NCI-H2081 treated with DMSO at 0.1 percent for 48 hours (cell line): ENCODE data around the gene ABCC6.
"Not testable (repeated sequence)": the region's sequence is repeated elsewhere in the genome, so short reads cannot be mapped to it uniquely, and the experiment has no call there.

Experiments used
- DNase-seq: peaks from one replicate; lab custom pipeline; 2025; lab: John Stamatoyannopoulos, UW

The ABCC6 gene

GRCh38 chr16:16222850-16223661, at the start of gene ABCC6:
ABCC6 (minus strand) TSS chr16:16223494; CDS start chr16:16223434, 60 bp downstream.
- not testable (repeated sequence) for DNase-seq

GRCh38 chr16:16272573-16273221, 49.4 kb upstream of the ABCC6 start:
- not testable (repeated sequence) for DNase-seq

GRCh38 chr16:16271658-16272057, 48.4 kb upstream of the ABCC6 start:
- DNase-seq: not testable (repeated sequence)

DNA sequence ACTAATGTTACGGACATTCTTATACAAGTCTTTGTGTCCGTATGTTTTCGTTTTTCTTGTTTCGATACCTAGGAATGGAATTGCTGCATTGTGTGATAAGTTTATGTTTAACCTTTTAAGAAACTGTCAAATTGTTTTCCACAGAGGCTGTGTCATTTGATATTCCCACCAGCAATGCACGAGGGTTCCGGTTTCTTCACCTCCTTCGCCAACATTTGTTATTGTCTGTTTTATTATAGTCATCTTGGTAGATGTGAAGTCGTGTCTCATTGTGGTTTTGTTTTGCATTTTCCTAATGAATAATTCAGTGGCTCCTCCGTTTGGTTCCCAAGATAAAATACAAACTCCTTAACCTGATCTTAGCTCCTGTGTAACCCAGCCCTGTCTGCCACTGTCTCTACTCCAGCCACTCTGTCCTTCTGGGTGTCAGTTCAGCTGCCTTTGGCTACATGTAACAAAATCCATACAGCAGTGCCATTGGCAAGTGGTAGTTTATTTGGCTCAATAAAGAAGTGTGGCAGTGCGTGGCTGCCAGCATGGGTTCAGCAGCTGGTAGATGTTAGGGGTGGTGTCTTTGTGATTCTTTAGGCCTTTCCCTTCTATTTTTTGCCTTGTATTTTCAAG, 45.0 kb upstream of the ABCC6 start:
- not testable (repeated sequence) for DNase-seq

DNA sequence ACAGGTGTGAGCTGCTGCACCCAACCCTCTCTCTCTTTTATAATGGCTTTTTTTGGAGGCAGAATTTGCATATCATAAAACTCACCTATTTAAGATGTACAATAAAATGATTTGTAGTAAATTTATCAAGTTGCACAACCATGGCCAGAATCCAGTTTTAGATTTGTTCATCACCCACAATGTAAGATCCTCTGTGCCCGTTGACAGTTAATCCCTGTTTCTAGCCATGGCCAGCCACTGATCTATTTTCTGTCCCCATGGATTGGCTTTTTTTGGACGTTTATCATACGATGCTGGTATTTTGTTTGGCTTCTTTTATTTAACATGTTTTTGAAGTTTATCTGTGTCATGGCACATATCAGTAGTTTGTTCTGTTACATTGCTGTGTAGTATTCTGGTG, 44.4 kb upstream of the ABCC6 start:
- not testable (repeated sequence) for DNase-seq

DNA sequence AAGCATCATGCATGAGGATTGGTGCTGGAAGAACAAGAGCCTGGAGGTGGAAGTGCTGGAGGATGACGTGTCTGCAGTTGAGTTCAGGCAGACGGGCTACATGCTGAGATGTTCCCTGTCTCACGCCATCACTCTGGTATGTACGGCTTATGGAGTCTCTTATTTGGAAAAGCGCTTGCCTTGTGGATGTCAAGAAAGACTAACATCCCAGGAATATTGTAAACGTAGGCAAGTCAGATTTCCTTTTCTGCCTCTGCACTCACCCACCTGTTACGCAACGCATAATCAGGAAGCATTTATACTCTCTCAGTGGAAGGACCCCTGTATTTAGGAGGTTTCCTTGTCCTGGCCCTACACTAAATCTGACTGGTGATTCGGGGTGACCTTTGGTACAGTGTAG, 41.8 kb upstream of the ABCC6 start:
- not testable (repeated sequence) for DNase-seq

DNA sequence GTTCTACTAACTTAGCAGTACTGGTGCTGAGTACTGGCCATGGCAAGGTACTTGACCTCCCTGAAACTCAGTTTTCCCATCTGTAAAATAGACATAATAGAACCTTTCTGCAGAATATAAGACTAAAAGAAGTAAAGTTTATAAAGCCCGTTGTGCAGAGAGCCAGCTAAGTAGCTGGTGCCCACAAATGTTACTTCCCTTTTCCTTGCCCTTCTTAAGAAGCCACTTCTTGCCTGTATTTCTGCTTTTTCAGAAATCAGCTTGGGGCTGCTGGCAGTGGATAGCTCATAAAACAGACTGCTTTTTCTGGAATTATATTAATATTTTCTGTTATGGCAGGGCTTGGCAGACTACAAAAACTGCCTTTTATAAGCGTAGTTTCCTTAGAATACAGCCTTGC, 40.7 kb upstream of the ABCC6 start:
- not testable (repeated sequence) for DNase-seq

GRCh38 chr16:16262954-16263555, 39.8 kb upstream of the ABCC6 start:
- DNase-seq: not testable (repeated sequence)

GRCh38 chr16:16259971-16260370, 36.7 kb upstream of the ABCC6 start:
- not testable (repeated sequence) for DNase-seq

GRCh38 chr16:16258822-16259221, 35.5 kb upstream of the ABCC6 start:
- not testable (repeated sequence) for DNase-seq

- not testable (repeated sequence) for DNase-seq
Measured at GRCh38 chr16:16257301-16257923, 34.1 kb upstream of the ABCC6 start.

DNA sequence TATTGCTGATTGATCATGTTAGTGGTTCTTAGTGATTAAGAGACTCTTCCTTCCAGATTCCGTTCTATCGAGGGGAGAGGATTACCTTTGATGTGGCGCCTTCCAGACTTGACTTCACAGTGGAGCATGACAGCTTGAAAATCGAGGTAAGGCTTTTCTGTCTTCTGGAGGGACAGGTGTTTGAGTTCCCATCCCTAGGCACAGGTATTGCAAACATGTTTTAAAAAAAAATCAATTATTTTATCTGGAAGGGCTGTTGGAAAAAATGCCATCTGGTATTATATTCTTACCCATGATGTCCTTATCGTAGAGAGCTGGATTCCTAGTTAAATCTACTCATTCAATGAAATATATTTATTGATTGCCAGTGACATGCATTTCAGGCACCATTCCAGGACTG, 29.1 kb upstream of the ABCC6 start:
- DNase-seq: not testable (repeated sequence)

DNA sequence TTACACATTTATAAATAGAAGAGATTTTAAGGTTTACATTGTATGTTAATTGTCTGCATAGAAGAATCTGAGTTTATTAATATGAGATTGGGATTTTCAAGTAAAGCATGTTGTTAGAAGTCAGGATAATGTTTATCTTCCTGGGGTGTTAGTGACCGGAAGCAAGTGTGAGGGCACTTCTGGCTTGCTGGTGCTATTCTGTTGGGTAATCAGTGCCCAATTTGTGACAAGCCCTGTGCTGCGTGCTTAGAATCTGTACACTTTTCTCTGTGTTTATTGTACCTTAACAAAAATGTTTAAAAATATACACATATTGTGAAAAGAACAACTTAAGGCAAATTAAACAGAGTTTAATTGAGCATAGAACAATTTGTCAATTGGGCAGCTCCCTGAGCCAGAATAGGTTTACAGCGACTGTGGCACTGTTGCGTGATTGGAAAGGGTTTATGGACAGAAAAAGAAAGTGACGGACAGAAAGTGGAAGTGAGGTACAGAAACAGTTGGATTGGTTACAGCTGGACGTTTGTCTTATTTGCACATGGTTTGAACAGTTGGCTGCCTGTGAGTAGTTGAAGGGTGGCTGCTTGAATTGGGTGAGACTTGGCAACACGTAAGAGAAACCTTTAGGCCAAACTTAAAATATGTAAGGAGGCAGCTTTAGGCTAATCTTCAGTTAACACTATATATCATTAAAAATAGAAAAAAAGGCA, 26.5 kb upstream of the ABCC6 start:
- not testable (repeated sequence) for DNase-seq

- DNase-seq: not testable (repeated sequence)
Measured at GRCh38 chr16:16247439-16247838, 24.1 kb upstream of the ABCC6 start.

DNA sequence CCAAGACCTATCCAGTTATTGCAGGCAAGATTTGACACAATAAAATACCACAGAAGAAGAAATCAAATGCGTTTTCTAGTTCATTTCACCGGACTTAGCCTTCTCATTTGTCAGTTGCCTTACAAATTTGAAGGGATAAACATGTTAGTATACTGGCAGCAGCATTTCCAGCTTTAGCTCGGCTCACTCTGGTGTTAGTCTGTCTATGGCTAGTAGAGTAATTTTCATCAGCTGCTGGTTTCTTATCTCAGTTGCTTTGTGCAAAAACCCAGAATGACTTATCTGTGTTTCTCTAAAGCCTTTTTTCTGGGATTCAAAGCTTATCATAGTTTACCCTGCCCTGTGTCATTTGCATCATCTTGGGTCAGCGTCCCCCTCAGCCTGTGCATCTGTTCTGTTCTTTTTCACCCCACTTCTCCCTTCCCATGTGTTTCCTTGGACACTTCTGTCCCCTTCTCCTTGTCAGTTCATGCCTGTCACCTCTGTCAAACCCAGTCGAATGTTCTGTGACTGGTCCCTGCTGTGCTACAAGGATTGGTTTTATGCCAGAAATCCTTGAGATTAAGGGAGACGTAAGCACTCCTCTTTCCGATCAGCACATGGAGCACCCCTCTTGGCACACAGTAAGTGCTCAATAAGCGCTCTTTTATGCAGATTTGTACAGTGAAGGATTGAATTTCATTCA, 23.4 kb upstream of the ABCC6 start:
- DNase-seq: not testable (repeated sequence)

DNA sequence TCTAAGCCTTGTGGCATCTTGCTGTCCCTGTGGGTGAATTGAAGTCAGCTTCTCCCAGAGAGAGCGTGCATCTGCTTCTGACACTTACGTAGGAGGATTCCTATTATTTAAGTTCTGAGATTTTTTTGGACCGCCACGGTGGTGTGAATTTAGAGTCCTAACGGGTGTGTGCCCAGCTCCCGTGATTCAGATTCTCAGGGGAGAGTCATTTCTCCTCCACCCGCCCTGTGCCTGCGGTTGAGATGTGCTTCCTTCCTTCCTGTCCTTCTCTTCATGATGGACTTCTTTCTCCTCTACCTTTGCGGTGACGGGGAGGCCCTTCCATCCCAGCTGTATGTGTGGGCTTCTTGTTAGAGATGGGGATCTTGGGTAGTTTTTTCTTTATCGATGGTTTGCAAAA, 20.6 kb upstream of the ABCC6 start:
- DNase-seq: not testable (repeated sequence)

DNA sequence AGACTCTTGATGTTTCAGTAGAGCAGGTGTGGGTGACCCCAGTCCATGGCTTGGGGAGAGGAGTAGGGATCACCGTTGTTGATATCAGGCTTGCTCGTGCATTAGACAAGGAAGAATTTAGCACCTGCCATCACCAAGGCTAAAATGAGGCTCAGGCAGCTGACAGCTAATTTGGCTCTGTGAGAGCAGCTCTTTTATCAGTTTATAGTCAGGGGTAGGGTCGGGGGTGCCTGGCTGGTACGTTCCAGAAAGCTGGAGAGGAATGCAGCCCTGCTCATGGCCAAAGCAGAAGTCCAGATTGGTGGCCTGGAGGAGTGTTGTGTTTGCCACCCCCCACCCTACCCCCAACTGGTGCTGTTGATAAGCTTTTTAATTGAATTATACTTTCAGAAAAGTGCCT, 17.4 kb upstream of the ABCC6 start:
- DNase-seq: not testable (repeated sequence)

- not testable (repeated sequence) for DNase-seq
Measured at GRCh38 chr16:16237738-16238137, 14.4 kb upstream of the ABCC6 start.

GRCh38 chr16:16237071-16237470, 13.8 kb upstream of the ABCC6 start:
- not testable (repeated sequence) for DNase-seq

- DNase-seq: not testable (repeated sequence)
Measured at GRCh38 chr16:16232692-16233061, 9.4 kb upstream of the ABCC6 start.
